Measurements from ENCODE around the gene WASF2. TPM values are rescaled to one million over a fixed set of nuclear protein-coding genes. Genes with fewer than 3 reads are reported as not detected.

The WASF2 gene
- total and polyA plus RNA-seq, 2 of the 13 experiments (the other 11 are each of a cell fraction or from before 2014, with no cell fraction given), result 10.4 to 27.7 TPM

GRCh38 chr1:27392096-27392777, 97.7 kb downstream of the WASF2 start, which contains the start of gene GPR3 (continued):
- TF ChIP-seq, protein P1, sequence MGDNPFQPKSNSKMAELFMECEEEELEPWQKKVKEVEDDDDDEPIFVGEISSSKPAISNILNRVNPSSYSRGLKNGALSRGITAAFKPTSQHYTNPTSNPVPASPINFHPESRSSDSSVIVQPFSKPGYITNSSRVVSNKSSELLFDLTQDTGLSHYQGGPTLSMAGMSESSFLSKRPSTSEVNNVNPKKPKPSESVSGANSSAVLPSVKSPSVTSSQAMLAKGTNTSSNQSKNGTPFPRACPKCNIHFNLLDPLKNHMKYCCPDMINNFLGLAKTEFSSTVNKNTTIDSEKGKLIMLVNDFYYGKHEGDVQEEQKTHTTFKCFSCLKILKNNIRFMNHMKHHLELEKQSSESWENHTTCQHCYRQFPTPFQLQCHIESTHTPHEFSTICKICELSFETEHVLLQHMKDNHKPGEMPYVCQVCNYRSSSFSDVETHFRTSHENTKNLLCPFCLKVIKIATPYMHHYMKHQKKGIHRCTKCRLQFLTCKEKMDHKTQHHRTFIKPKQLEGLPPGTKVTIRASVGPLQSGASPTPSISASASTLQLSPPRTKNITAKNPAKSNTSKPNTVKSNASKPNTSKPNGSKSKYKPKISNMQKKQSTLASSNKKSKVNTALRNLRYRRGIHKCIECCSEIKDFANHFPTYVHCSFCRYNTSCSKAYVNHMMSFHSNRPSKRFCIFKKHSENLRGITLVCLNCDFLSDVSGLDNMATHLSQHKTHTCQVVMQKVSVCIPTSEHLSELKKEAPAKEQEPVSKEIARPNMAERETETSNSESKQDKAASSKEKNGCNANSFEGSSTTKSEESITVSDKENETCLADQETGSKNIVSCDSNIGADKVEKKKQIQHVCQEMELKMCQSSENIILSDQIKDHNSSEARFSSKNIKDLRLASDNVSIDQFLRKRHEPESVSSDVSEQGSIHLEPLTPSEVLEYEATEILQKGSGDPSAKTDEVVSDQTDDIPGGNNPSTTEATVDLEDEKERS (CRISPR knock-in tag; IDR thresholded peaks at IDR 0.05), result no peak
- TF ChIP-seq POGZ (CRISPR knock-in tag; IDR thresholded peaks at IDR 0.05) (0 out of 2 replicates have a peak, but pooled peaks have one; percentile 31), EZH2 (conservative IDR thresholded peaks at IDR 0.05; ENCODE audit: low read depth, low read length) (no peak), PHF21A (CRISPR knock-in tag; IDR thresholded peaks at IDR 0.05) (peak; percentile 65), SALL2 (CRISPR knock-in tag; IDR thresholded peaks at IDR 0.05) (0 out of 2 replicates have a peak, but pooled peaks have one; percentile 53), ZNF598 (CRISPR knock-in tag; IDR thresholded peaks at IDR 0.05; ENCODE audit: borderline replicate concordance) (no peak), HMGA1 (CRISPR knock-in tag; conservative IDR thresholded peaks at IDR 0.05) (no peak), KLF6 (CRISPR knock-in tag; IDR thresholded peaks at IDR 0.05) (no peak), FOXM1 (CRISPR knock-in tag; IDR thresholded peaks at IDR 0.05) (peak; percentile 61; the same call in 1 of the 2 replicates), TFDP1 (CRISPR knock-in tag; IDR thresholded peaks at IDR 0.05; ENCODE audit: borderline replicate concordance) (peak; percentile 83), HDAC1 (CRISPR knock-in tag; IDR thresholded peaks at IDR 0.05) (peak; percentile 63; the same call in 1 of the 2 replicates), ATF7 (IDR thresholded peaks at IDR 0.05) (peak; percentile 69), ATF7 (CRISPR knock-in tag; IDR thresholded peaks at IDR 0.05) (no peak), CREB3 (CRISPR knock-in tag; IDR thresholded peaks at IDR 0.05) (no peak), PBX3 (CRISPR knock-in tag; IDR thresholded peaks at IDR 0.05; ENCODE audit: borderline replicate concordance) (no peak), AKAP8 (CRISPR knock-in tag; IDR thresholded peaks at IDR 0.05) (no peak)
- TF ChIP-seq, protein P2, sequence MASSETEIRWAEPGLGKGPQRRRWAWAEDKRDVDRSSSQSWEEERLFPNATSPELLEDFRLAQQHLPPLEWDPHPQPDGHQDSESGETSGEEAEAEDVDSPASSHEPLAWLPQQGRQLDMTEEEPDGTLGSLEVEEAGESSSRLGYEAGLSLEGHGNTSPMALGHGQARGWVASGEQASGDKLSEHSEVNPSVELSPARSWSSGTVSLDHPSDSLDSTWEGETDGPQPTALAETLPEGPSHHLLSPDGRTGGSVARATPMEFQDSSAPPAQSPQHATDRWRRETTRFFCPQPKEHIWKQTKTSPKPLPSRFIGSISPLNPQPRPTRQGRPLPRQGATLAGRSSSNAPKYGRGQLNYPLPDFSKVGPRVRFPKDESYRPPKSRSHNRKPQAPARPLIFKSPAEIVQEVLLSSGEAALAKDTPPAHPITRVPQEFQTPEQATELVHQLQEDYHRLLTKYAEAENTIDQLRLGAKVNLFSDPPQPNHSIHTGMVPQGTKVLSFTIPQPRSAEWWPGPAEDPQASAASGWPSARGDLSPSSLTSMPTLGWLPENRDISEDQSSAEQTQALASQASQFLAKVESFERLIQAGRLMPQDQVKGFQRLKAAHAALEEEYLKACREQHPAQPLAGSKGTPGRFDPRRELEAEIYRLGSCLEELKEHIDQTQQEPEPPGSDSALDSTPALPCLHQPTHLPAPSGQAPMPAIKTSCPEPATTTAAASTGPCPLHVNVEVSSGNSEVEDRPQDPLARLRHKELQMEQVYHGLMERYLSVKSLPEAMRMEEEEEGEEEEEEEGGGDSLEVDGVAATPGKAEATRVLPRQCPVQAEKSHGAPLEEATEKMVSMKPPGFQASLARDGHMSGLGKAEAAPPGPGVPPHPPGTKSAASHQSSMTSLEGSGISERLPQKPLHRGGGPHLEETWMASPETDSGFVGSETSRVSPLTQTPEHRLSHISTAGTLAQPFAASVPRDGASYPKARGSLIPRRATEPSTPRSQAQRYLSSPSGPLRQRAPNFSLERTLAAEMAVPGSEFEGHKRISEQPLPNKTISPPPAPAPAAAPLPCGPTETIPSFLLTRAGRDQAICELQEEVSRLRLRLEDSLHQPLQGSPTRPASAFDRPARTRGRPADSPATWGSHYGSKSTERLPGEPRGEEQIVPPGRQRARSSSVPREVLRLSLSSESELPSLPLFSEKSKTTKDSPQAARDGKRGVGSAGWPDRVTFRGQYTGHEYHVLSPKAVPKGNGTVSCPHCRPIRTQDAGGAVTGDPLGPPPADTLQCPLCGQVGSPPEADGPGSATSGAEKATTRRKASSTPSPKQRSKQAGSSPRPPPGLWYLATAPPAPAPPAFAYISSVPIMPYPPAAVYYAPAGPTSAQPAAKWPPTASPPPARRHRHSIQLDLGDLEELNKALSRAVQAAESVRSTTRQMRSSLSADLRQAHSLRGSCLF (CRISPR knock-in tag; IDR thresholded peaks at IDR 0.05; ENCODE audit: borderline replicate concordance), result no peak
